AG04450 (cell line): ENCODE data around the gene SLC10A7. TPM values are rescaled to one million over a fixed set of nuclear protein-coding genes. Genes with fewer than 3 reads are reported as not detected.

Experiments
- CTCF ChIA-PET: fragments of 300-600, 350-600 bp; formaldehyde crosslinking; extraction: SDS; loops from one replicate; lab custom pipeline; 2022; ENCODE audit warnings: antibody characterized with exemption, inconsistent platforms; lab: Charles Lee
- POLR2A ChIA-PET: fragments of 350-600 bp; formaldehyde crosslinking; extraction: SDS; loops from one replicate; lab custom pipeline; 2021; ENCODE audit warnings: antibody characterized with exemption, inconsistent platforms; lab: Yijun Ruan, JAX
- DNase-seq: peaks from one replicate; pipeline ENCODE4 v3.0.0-alpha.2; 2011; ENCODE audit warnings: low read depth, low spot score
- H3K27ac ChIP-seq: one replicate; pipeline ENCODE4 v1.5.1; 2012; ENCODE audit warnings: low read depth, low read length, control low read depth
- H3K27me3 ChIP-seq: one replicate; pipeline ENCODE4 v1.6.0; 2012; ENCODE audit warnings: low read length; ENCODE audit not compliant: control insufficient read depth, insufficient read depth
- H3K4me3 ChIP-seq: 2 replicates; pipeline ENCODE4 v1.5.1; 2011; ENCODE audit warnings: mild to moderate bottlenecking, low read depth, low read length, control low read depth
- H3K9me3 ChIP-seq: 2 replicates; pipeline ENCODE4 v1.5.1; 2012; ENCODE audit warnings: low read length; ENCODE audit not compliant: control insufficient read depth, insufficient read depth
- CTCF ChIP-seq: IDR thresholded peaks from 2 replicates; pipeline ENCODE4 v1.5.1; 2011; ENCODE audit warnings: low read depth, low read length, control low read depth, inconsistent platforms
- polyA plus RNA-seq: library from polyadenylated mRNA; depleted of rRNA; stranded (reverse); fragments of >200 nt; gene quantifications from 2 replicates; pipeline ENCODE4 v1.2.3, GENCODE V29; 2011

The SLC10A7 gene
- polyA plus RNA-seq, 1 experiment, result 13.8 TPM

- POLR2A ChIA-PET, result no interaction called here
Observed at GRCh38 chr4:146500216-146500615, 21.5 kb downstream of the SLC10A7 start.

GRCh38 chr4:146498291-146498690 lies 23.4 kb downstream of the SLC10A7 start:
- Histone ChIP-seq H3K27ac (no peak overlapping the region), H3K27me3 (no peaks in the 10 kb centered on the region), H3K4me3 (no peak overlapping the region), H3K9me3 (no peaks in the 10 kb centered on the region)
- no peak for TF ChIP-seq CTCF
- ChIA-PET CTCF (no interaction called here), POLR2A (interaction anchor here (0.6 kb wide), 1 partner anchor 124 kb away, joined by 5 read pairs; no protein-coding TSS in a partner anchor)
- DNase-seq, result no peak

More at GRCh38 chr4:146500216-146500615, 21.5 kb downstream of the SLC10A7 start:
- DNase-seq, result no peak
- TF ChIP-seq CTCF, result no peak
- H3K4me3 ChIP-seq, result no peak overlapping the region
- no peaks in the 10 kb centered on the region for H3K27me3 ChIP-seq
- H3K27ac ChIP-seq, result no peak overlapping the region
- H3K9me3 ChIP-seq, result no peaks in the 10 kb centered on the region
- CTCF ChIA-PET, result no interaction called here

GRCh38 chr4:146495269-146495668 lies 26.5 kb downstream of the SLC10A7 start:
- no peaks in the 10 kb centered on the region for H3K9me3 ChIP-seq
- H3K27ac ChIP-seq, result no peak overlapping the region
- H3K27me3 ChIP-seq, result no peaks in the 10 kb centered on the region
- DNase-seq, result no peak
- TF ChIP-seq CTCF, result no peak
- CTCF ChIA-PET, result no interaction called here
- POLR2A ChIA-PET, result no interaction called here
- no peak overlapping the region for H3K4me3 ChIP-seq

GRCh38 chr4:146494143-146494542 lies 27.6 kb downstream of the SLC10A7 start:
- POLR2A ChIA-PET, result no interaction called here
- Histone ChIP-seq H3K9me3 (no peaks in the 10 kb centered on the region), H3K4me3 (no peak overlapping the region), H3K27ac (no peak overlapping the region), H3K27me3 (no peaks in the 10 kb centered on the region)
- DNase-seq, result no peak
- TF ChIP-seq CTCF, result no peak
- CTCF ChIA-PET, result no interaction called here

- no peaks in the 10 kb centered on the region for H3K27me3 ChIP-seq
- DNase-seq, result no peak
- ChIA-PET POLR2A (no interaction called here), CTCF (no interaction called here)
- no peak for TF ChIP-seq CTCF
- H3K27ac ChIP-seq, result no peak overlapping the region
- H3K9me3 ChIP-seq, result no peaks in the 10 kb centered on the region
- H3K4me3 ChIP-seq, result no peak overlapping the region
Observed at GRCh38 chr4:146490106-146490505, 31.6 kb downstream of the SLC10A7 start.
